Measurements from ENCODE around the gene NAIP.
"Not testable (repeated sequence)": the region's sequence is repeated elsewhere in the genome, so short reads cannot be mapped to it uniquely, and the experiment has no call there.

NAIP gene

DNA sequence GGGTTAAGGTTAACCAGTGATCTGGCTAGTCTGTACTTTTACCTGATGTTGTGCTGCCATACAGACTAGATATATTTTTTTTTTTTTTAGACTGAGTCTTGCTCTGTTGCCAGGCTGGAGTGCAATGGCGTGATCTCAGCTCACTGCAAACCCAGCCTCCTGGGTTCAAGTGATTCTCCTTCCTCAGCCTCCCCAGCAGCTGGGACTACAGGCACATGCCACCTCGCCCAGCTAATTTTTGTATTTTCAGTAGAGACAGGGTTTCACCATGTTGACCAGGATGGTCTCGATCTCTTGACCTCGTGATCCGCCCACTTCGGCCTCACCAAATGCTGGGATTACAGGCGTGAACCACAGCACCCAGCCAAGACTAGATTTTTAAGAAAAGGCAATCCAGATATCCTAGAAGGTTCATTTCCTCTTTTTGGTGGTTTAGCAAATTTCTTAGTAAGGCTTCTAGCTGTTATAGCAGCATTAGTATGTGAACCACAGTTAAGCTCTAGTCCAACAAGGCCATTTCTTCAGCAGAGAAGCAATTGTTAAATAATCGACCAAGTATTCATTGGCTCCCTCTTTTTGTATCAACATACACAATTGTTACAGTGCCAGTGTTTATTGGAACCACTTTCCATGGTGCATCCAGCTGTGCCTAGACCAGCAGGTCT is at the start of gene NAIP:
NAIP (minus strand) TSS at position 51 of the 665 bp plus-strand sequence. CDS start 12,424 bp downstream, outside the sequence.
- not testable (repeated sequence) for DNase-seq

DNA sequence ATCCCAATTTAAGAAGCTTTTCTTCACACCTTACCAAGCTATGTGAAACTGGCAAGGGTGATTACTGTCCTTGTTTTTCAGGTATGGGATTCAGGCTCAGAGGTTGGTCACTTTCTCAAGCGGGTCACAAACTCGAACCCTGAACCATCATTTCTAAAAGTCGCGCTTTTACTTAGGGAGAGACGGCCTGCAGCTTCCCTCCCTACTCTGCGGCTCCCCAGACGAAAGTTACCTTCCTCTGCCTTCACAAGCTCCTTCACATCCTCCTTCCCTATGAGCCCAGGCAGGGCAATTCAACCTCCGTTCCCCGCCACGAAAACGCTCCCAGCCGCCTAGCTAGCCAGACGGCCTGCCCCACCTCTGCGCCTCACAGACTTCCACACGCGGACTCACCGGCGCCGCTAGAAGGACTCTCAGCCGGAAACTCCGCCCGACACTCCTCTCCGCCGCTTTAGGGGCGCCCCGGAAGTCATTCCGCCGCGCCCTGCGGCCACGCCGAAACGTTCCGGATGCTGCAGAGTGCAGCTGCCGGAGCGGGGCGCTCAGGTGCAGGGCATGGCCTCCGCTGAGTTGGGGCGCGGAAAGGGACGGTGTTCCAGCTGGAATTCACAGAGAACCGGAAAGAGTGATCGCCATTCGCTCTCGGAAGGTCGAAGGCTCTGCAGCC is 42.3 kb upstream of the NAIP start, which contains the start of gene GTF2H2:
GTF2H2 (minus strand) TSS at position 415 of the 667 bp plus-strand sequence. CDS start 4,913 bp downstream, outside the sequence.
- not testable (repeated sequence) for DNase-seq

- DNase-seq = not testable (repeated sequence)
These were observed 36.2 kb upstream of the NAIP start for GRCh38 chr5:71061322-71061721.

- not testable (repeated sequence) for DNase-seq
These were observed 34.3 kb upstream of the NAIP start for GRCh38 chr5:71059426-71059825.

DNA sequence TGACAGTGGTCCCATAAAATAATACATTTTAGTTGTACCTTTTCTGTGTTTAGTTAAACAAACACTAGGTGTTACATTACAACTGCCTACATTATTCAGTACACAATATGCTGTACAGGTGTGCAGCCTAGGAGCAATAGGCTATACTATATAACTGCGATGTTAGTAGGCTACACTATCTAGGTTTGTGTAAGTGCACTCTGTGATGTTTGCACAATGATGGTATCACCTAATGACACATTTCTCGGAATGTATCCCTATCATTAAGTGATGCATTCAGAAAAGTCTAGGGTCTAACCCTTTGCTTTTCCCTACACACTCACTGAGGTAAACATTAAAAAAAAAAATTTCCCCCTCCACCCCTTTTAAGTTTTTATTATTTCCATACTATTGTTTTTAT is 19.7 kb upstream of the NAIP start:
- not testable (repeated sequence) for DNase-seq

DNA sequence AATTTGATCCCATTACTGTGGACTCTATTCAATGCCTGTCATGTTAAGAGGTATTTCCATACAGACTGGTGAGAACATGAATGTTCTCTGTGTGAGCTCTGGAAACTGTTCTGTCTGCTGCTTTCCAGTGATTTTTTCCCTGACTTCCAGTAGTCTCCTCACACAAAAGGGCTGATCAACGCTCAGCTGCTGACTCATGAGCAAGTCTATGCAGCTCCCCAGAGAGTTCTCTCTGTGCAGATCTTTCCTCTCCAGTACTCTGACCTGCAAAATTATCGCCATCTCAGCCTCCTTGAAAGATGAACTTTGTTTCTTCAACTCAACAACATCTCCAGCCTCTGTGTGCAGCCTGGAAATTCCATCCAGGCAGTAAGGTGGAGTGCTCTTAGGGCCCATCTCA is 19.0 kb upstream of the NAIP start:
- not testable (repeated sequence) for DNase-seq

DNA sequence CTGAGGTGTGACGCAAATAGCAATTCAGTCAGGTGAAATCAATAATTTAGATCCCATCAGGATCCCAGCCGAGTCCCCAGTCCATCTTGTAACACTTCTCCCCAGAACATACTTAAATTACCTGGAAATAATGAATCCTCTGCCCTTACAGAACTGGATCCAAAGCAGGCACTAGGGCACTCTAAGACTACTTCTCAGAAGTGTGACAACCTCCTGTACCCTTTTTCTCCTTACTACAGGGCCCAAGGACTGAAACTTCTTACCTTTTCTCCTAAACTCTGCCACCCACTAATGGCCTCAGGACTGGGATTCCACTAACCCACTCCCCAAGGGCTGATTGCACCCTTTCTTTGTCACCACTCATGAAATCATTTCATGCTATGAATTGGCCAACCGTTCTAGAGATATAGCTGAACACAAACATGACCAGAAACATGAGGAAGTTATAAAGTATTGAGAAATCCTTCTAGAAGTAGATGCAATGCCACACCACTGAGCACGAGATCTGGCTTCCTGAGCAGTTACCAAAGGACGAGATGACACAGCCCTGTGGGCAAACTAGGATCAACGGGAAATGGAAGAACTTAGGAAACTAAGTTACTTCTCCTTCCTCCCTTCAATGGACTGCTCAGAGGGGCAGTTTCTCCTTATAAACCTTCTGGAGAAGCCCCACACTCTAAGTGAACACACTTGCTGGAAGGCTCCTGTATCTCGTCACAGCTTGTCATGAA is 6.1 kb upstream of the NAIP start:
- DNase-seq = not testable (repeated sequence)

DNA sequence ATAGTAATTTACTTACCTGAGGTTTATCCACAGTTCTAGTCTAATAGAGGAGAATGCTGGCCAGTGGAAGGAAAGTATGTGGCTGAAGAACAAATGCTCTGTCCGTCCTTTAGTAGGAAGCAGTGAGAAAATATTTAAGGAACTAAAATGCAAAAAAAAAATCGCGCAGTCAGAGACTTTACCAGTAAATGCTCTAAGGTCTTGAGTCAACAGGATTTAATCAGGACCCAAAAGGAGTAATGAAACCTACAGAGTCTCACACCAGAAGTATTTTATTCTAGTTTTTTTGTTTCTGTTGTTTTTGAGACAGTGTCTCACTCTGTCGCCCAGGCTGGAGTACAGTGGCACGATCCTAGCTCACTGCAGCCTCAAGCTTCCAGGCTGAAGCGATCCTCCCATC is 4.5 kb downstream of the NAIP start:
- not testable (repeated sequence) for DNase-seq

- not testable (repeated sequence) for DNase-seq
These were observed 6.6 kb downstream of the NAIP start for GRCh38 chr5:71018376-71019005.

DNA sequence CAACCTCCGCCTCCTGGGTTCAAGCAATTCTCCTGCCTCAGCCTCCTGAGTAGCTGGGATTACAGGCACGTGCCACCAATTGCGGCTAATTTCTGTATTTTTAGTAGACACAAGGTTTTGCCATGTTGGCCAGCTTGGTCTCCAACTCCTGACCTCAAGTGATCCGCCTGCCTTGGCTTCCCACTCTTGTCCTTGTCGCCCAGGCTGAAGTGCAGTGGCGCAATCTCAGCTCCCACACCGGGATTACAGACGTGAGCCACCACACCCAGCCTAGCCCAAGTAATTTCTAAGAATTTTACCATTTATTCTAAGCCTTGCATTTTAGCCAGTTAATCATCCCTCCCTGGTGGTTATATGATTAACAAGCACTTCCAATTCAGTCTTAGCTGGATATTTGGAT is 11.0 kb downstream of the NAIP start:
- DNase-seq = no peak

- DNase-seq = no peak
These were observed 11.6 kb downstream of the NAIP start for GRCh38 chr5:71013575-71013974.

DNA sequence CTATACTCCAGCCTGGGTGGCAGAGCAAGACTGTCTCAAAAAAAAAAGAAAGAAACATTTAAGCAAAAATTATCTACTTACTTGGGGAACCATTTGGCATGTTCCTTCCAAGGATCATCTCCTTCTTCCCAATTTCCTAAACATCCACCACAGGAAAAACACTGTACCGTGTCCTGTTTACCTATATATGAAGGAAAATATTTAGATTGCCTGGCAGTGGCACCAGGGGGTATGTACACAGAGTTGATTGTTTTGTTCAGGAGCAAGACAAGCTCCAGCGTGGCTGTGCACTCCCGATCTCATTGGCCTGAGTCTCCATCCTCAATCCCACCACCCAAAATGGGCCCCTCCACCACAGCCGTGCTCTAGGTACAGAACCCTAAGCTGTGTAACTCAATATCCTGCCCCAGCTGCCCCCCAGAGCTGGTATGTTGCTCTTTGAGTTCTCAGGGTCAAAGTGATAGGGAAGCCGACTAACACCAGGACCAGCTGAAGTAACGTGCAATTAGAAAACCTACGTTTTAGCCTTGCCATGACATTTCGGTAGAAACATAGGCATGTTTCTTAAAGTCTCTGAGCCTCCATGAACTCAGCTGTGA is 13.8 kb downstream of the NAIP start:
- DNase-seq = no peak

DNA sequence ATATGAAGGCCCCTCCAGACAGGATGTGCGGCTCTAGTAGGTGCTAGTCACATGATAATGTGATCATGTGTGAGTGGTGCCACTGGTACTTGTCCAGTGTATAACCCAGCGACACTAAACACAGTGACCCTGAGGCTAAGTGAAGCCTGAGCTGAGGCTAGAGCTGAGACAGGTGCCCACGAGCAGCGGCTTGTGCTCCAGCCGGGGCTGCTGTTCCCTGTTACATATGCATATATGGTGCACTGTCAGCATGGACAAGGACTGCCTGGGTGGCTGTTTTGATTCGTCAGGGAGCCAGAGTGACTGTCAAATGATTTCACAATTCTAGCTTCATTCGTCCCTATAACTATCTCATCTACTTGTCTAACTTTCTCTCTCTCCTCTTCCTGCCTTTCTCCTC is 18.2 kb downstream of the NAIP start:
- DNase-seq = not testable (repeated sequence)

DNA sequence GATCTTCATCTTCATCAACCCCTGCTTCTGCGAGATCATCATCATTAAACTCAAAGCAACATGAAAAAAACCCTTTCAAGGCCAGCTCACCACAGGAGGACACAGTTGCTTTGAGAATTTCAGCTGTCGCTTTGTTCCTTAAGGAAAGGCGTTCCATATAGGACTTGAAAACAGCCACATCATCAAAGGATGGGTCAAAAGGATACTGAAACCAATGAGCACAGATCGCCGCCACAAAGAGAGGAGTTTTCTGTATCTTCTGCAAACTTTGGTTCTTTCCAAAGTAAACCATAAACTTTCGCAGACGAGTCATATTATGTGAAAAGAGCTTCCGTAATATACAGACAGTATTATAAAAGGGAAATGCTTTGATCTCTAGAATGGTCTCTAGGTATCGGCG is 40.3 kb downstream of the NAIP start:
- not testable (repeated sequence) for DNase-seq

DNA sequence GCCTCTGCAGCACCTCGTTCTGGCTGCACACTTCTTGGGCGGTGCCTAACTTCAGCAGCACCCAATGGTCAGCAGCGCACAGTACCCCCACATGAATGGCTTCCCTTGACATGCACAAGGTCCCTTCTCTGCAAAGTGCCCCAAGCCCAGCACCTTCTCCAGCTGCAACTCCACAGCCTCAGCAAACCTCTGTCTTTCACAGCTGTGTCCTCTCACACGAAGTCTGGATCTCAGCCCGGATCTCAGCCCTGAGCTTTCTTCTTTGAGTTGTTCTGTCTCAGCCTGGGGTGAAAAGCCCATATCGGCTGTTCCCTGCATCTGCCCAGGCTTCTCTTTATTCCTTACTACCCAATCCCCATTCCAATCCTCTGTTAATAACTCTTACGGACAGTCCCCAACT is 57.9 kb downstream of the NAIP start:
- DNase-seq = not testable (repeated sequence)

DNA sequence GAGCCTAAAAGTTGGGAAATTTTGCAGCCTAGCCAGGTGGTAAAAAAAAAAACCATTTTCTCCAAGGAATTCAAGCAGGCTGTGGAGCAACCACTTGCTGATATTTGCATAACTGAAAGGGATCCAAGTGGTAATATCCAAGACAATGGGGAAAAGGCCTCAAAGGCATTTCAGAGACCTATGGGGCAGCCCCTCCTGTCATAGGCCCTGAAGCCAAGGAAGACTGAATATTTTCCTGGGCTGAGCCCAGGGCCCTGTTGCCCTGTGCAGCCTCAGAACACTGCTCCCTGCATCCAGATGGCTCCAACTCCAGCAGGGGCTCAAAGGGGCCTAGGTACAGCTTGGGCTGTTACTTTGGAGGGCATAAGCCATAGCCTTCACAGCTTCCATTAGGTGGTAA is 60.6 kb downstream of the NAIP start:
- DNase-seq = not testable (repeated sequence)

DNA sequence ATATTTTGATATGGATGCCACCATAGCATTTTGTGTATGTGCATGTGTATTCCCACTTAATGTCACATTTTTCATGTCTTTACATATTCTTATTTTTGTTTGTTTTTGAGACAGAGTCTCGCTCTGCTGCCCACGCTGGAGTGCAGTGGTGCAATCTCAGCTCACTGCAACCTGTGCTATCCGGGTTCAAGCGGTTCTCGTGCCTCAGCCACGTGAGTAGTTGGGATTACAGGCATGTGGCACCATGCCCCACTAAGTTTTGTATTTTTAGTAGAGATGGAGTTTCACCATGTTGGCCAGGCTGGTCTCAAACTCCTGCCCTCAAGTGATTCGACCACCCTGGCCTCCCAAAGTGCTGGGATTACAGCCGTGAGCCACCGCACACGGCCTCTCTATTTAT is 72.1 kb downstream of the NAIP start:
- not testable (repeated sequence) for DNase-seq

DNA sequence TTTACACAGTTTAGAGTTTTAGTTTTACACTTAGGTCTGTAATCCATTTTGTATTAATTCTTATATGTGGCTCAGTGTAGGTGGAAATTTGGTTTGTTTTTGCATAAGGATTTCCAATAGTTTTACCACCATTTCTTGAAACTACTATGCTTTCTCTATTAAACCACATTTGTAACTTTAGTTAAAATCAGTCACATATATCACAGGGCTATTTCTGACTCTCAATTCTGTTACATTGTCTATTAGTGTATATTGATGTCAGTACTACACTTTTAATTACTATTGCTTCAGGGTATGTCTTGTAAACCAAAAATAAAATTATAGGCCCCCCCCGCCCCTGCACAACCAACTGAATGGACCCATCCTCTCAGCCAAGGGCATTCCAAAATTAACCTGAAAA is 92.6 kb downstream of the NAIP start:
- DNase-seq = not testable (repeated sequence)

GRCh38 chr5:70931709-70932368 is 93.3 kb downstream of the NAIP start:
- DNase-seq = not testable (repeated sequence)

GRCh38 chr5:70925211-70925562 is 100.0 kb downstream of the NAIP start:
- DNase-seq = not testable (repeated sequence)
